IMR-90 (cell line): ENCODE data around the gene SLC40A1. TPM values are rescaled to one million over a fixed set of nuclear protein-coding genes. Genes with fewer than 3 reads are reported as not detected.
A peak's percentile ranks its signal among the peaks of the same experiment; 100 is the strongest.

ENCODE experiments used
- ATAC-seq: fragments of 200-7000 bp; cut with Tn5 transposase; 2 replicates; pipeline ENCODE4 v1.9.1; 2020; ENCODE audit warnings: low read depth, mild to moderate bottlenecking, moderate library complexity
- BruUV-seq: library from RNA; stranded (reverse); fragments of 400-500 nt; replicated peaks from 2 replicates; lab custom pipeline; 2021; lab: Mats Ljungman, UMichigan
- CTCF ChIA-PET: fragments of 300-600 bp; formaldehyde crosslinking; extraction: SDS; loops from one replicate; lab custom pipeline; 2021; ENCODE audit warnings: antibody characterized with exemption; lab: Yijun Ruan, JAX
- POLR2A ChIA-PET: fragments of 300-600 bp; sonication (Branson Sonifier 250); formaldehyde crosslinking; loops from one replicate; lab custom pipeline; 2022; ENCODE audit warnings: antibody characterized with exemption; ENCODE audit not compliant: unreplicated experiment; lab: Charles Lee
- DNase-seq: peaks from one replicate; pipeline ENCODE4 v3.0.0; 2013
- H2AFZ ChIP-seq: replicated peaks from 2 replicates; pipeline ENCODE3; 2013; ENCODE audit warnings: low read length, mild to moderate bottlenecking; ENCODE audit not compliant: poor library complexity
- H2AK5ac ChIP-seq: 2 replicates; pipeline ENCODE4 v1.6.1; 2013; ENCODE audit warnings: low read depth, low read length, inconsistent platforms
- H2AK9ac ChIP-seq: replicated peaks from 2 replicates; pipeline ENCODE3; 2013; ENCODE audit warnings: mild to moderate bottlenecking, low read depth, low read length, moderate library complexity; ENCODE audit not compliant: poor library complexity
- H2BK120ac ChIP-seq: 2 replicates; pipeline ENCODE4 v1.6.1; 2013; ENCODE audit warnings: low read depth, low read length, inconsistent platforms
- H2BK15ac ChIP-seq: 3 replicates; pipeline ENCODE4 v1.6.1; 2013; ENCODE audit warnings: low read depth, low read length, inconsistent platforms
- H2BK20ac ChIP-seq: 2 replicates; pipeline ENCODE4 v1.6.1; 2013; ENCODE audit warnings: low read depth, mild to moderate bottlenecking, inconsistent platforms, low read length, moderate library complexity
- H2BK5ac ChIP-seq: 2 replicates; pipeline ENCODE4 v1.6.1; 2013; ENCODE audit warnings: mild to moderate bottlenecking, low read depth, low read length, inconsistent platforms; ENCODE audit not compliant: poor library complexity, severe bottlenecking
- H3K14ac ChIP-seq: replicated peaks from 2 replicates; pipeline ENCODE4 v1.6.1; 2013; ENCODE audit warnings: low read depth, low read length, inconsistent platforms
- H3K18ac ChIP-seq: 2 replicates; pipeline ENCODE4 v1.6.1; 2013; ENCODE audit warnings: low read depth, low read length, control low read depth
- H3K23ac ChIP-seq: 2 replicates; pipeline ENCODE4 v1.6.1; 2013; ENCODE audit warnings: low read depth, low read length, inconsistent platforms
- H3K27ac ChIP-seq: 2 replicates; pipeline ENCODE4 v1.5.1; 2013; ENCODE audit warnings: mild to moderate bottlenecking, control low read depth, low read length; ENCODE audit not compliant: insufficient read depth
- H3K27me3 ChIP-seq: 2 replicates; pipeline ENCODE4 v1.6.1; 2013; ENCODE audit warnings: low read length; ENCODE audit not compliant: control insufficient read depth, insufficient read depth
- H3K36me3 ChIP-seq: 2 replicates; pipeline ENCODE4 v1.6.1; 2013; ENCODE audit warnings: low read length, mixed read lengths; ENCODE audit not compliant: control insufficient read depth, insufficient read depth
- H3K4ac ChIP-seq: 2 replicates; pipeline ENCODE4 v1.6.1; 2013; ENCODE audit warnings: low read depth, low read length, inconsistent platforms
- H3K4me1 ChIP-seq: 2 replicates; pipeline ENCODE4 v1.6.1; 2013; ENCODE audit warnings: low read length, mixed read lengths; ENCODE audit not compliant: control insufficient read depth, insufficient read depth
- H3K4me2 ChIP-seq: 2 replicates; pipeline ENCODE4 v1.6.1; 2013; ENCODE audit warnings: low read depth, mild to moderate bottlenecking, control low read depth, low read length, moderate library complexity
- H3K4me3 ChIP-seq: 2 replicates; pipeline ENCODE4 v1.5.1; 2013; ENCODE audit warnings: low read depth, mild to moderate bottlenecking, control low read depth, low read length, moderate library complexity; ENCODE audit not compliant: insufficient read depth
- H3K56ac ChIP-seq: 2 replicates; pipeline ENCODE4 v1.6.1; 2013; ENCODE audit warnings: low read length, inconsistent platforms; ENCODE audit not compliant: insufficient read depth; ENCODE audit errors: extremely low read depth
- H3K79me1 ChIP-seq, 2 experiments: 2 replicates each; pipeline ENCODE4 v1.6.1; 2013; ENCODE audit warnings: low read length in 2 of 2, inconsistent platforms in 1 of 2, low read depth in 1 of 2
- H3K9ac ChIP-seq: 2 replicates; pipeline ENCODE4 v1.6.1; 2013; ENCODE audit warnings: low read depth, low read length, control low read depth
- H3K9me1 ChIP-seq: 2 replicates; pipeline ENCODE4 v1.6.1; 2013; ENCODE audit warnings: low read length, inconsistent platforms; ENCODE audit not compliant: insufficient read depth
- H3K9me3 ChIP-seq: 2 replicates; pipeline ENCODE4 v1.6.1; 2013; ENCODE audit warnings: low read length; ENCODE audit not compliant: control insufficient read depth, insufficient read depth
- H4K20me1 ChIP-seq: 2 replicates; pipeline ENCODE4 v1.6.1; 2013; ENCODE audit warnings: low read length, inconsistent platforms; ENCODE audit not compliant: insufficient read depth
- H4K5ac ChIP-seq: 2 replicates; pipeline ENCODE4 v1.6.1; 2013; ENCODE audit warnings: mild to moderate bottlenecking, low read depth, low read length, control low read depth
- H4K8ac ChIP-seq, 2 experiments: 2 replicates each; pipeline ENCODE4 v1.6.1; 2013; ENCODE audit warnings: low read depth in 2 of 2, low read length in 2 of 2, control low read depth in 1 of 2, inconsistent platforms in 1 of 2
- H4K91ac ChIP-seq: 2 replicates; pipeline ENCODE4 v1.6.1; 2013; ENCODE audit warnings: low read depth, low read length, inconsistent platforms; ENCODE audit not compliant: insufficient read depth
- MAFK ChIP-seq: IDR thresholded peaks from 2 replicates; pipeline ENCODE4 v1.6.1; 2012; ENCODE audit warnings: low read depth, low read length, improper control_type of control experiment
- POLR2A ChIP-seq: IDR thresholded peaks from 2 replicates; pipeline ENCODE4 v1.6.1; 2012; ENCODE audit warnings: mild to moderate bottlenecking, low read depth, low read length
- RCOR1 ChIP-seq: IDR thresholded peaks from 2 replicates; pipeline ENCODE4 v1.6.1; 2012; ENCODE audit warnings: mild to moderate bottlenecking, low read length, improper control_type of control experiment; ENCODE audit not compliant: insufficient replicate concordance
- dilution Hi-C: fragments of 300-500 bp; cut with HindIII; formaldehyde crosslinking; loops from one replicate; pipeline ENCODE4 v1.14.3; 2018; ENCODE audit warnings: low sequenced_read_pairs; ENCODE audit not compliant: unreplicated experiment
- in situ Hi-C: fragments of 300-500 bp; cut with MboI; formaldehyde crosslinking; loops from 3 replicates; pipeline ENCODE4 v1.14.3; 2019; ENCODE audit warnings: low sequenced_read_pairs, inconsistent platforms, mixed read lengths
- intact Hi-C: fragments of 100-400 bp; cut with micrococcal nuclease; formaldehyde crosslinking; loops from 2 replicates; pipeline ENCODE4 v1.10.0; 2022
- polyA plus RNA-seq, 3 experiments: library from polyadenylated mRNA; depleted of rRNA; stranded (reverse); fragments of >200 nt; gene quantifications; 2 replicates each; pipeline ENCODE4 v1.2.3, GENCODE V29; 2012; ENCODE audit warnings: low replicate concordance in 1 of 3
- total RNA-seq: library from RNA; depleted of rRNA; stranded (reverse); fragments of >200 nt; gene quantifications from 2 replicates; pipeline ENCODE4 v1.2.3, GENCODE V29; 2012

The SLC40A1 gene
- total and polyA plus RNA-seq, 2 of the 4 experiments (the other 2 are of a cell fraction): 1.5 to 5.0 TPM

GRCh38 chr2:189560273-189560586 is 20.4 kb downstream of the SLC40A1 start:
- ChIA-PET POLR2A (no interaction called here), CTCF (interaction anchor here (1.0 kb wide), 1 partner anchor 69 kb away, joined by 4 read pairs; no protein-coding TSS in a partner anchor)
- H3K56ac ChIP-seq: no peak overlapping the region
- H2AK5ac ChIP-seq: no peak overlapping the region
- no peak overlapping the region for H3K23ac ChIP-seq
- intact Hi-C loops: no loop called here
- no peak for ATAC-seq
- BruUV-seq: no TSS peak
- no peaks in the 10 kb centered on the region for H3K79me1 ChIP-seq
- H2BK120ac ChIP-seq: no peak overlapping the region
- DNase-seq: no peak
- no peak overlapping the region for H2AFZ ChIP-seq
- H4K20me1 ChIP-seq: no peaks in the 10 kb centered on the region
- H3K4me3 ChIP-seq: no peak overlapping the region
- no peak overlapping the region for H2AK9ac ChIP-seq
- dilution Hi-C loops: no loop called here
- peaks cover 3% of the 10 kb centered on the region; the same call in 1 of the 2 replicates for H3K4me1 ChIP-seq
- no peak overlapping the region for H4K8ac ChIP-seq
- no peaks in the 10 kb centered on the region; the same call in 1 of the 2 replicates for H3K9me1 ChIP-seq
- H3K27me3 ChIP-seq: no peaks in the 10 kb centered on the region
- no peak overlapping the region for H2BK20ac ChIP-seq
- no peak overlapping the region for H3K18ac ChIP-seq
- no peak overlapping the region for H3K4ac ChIP-seq
- H4K5ac ChIP-seq: no peak overlapping the region
- peaks cover 8% of the 10 kb centered on the region for H3K36me3 ChIP-seq
- no peak overlapping the region for H3K14ac ChIP-seq
- H3K9ac ChIP-seq: no peak overlapping the region
- H3K27ac ChIP-seq: no peak overlapping the region
- TF ChIP-seq RCOR1 (no peak), POLR2A (no peak), MAFK (peak; percentile 56)
- no peak overlapping the region for H2BK15ac ChIP-seq
- in situ Hi-C loops: no loop called here
- no peak overlapping the region for H3K4me2 ChIP-seq
- no peak overlapping the region for H2BK5ac ChIP-seq
- no peaks in the 10 kb centered on the region for H3K9me3 ChIP-seq
- H4K91ac ChIP-seq: no peak overlapping the region
